ENCODE results near the gene CAPN12. TPM values are rescaled to one million over a fixed set of nuclear protein-coding genes. Genes with fewer than 3 reads are reported as not detected.
A peak's percentile ranks its signal among the peaks of the same experiment; 100 is the strongest.

The CAPN12 gene
- total RNA-seq, 5 donors from 2014 or later (not counting 1 experiment from before 2014, with no cell fraction given), result 2.5 to 13.8 (median 8.8) TPM

- ChIA-PET POLR2A (interaction anchor here in 1 of 2 donors (0.6 kb wide), 2 partner anchors 28 to 34 kb away, joined by 7 to 8 read pairs; no protein-coding TSS in a partner anchor), CTCF (interaction anchor here in 1 of 2 donors (0.6 kb wide), 1 partner anchor 173 kb away, joined by 3 read pairs; no protein-coding TSS in a partner anchor)
- WGBS (ENCODE audit: insufficient coverage), result no CpG with 5 or more reads among the region's 7 CpGs
- no peak overlapping the region for H3K27ac Mint-ChIP-seq
- no peak overlapping the region for H3K4me3 Mint-ChIP-seq
- H3K4me1 Mint-ChIP-seq, result peaks cover 57 to 82% (median 71%) of the 10 kb centered on the region in 3 donors
- H3K36me3 ChIP-seq (ENCODE audit: control insufficient read depth in 2 of 2, extremely low read depth in 1 of 2, insufficient read depth in 1 of 2, low read length in 1 of 2), result no peaks in the 10 kb centered on the region
- no peaks in the 10 kb centered on the region for H3K27me3 ChIP-seq (replicated peaks in 1 of 2; ENCODE audit: control insufficient read depth in 2 of 2, extremely low read depth in 1 of 2, insufficient read depth in 2 of 2, low read length in 1 of 2)
- no peak overlapping the region for H3K4me3 ChIP-seq (ENCODE audit: control insufficient read depth in 1 of 2, extremely low read depth in 1 of 2, low read length in 1 of 2)
- no peaks in the 10 kb centered on the region for H3K9me3 ChIP-seq
- peaks cover 6% of the 10 kb centered on the region for H3K36me3 Mint-ChIP-seq
- no peak for ATAC-seq (replicated peaks in 1 of 4)
- no peak for DNase-seq
- peaks cover 12 to 74% of the 10 kb centered on the region in 2 experiments for H3K4me1 ChIP-seq (ENCODE audit: control insufficient read depth in 1 of 2, extremely low read depth in 1 of 2, insufficient read depth in 2 of 2, low read length in 2 of 2)
- no peaks in the 10 kb centered on the region for H3K27me3 Mint-ChIP-seq
- no peak overlapping the region for H3K27ac ChIP-seq (ENCODE audit: low read length)
- H3K9me3 Mint-ChIP-seq, result no peaks in the 10 kb centered on the region
These were observed 53.4 kb downstream of the CAPN12 start for GRCh38 chr19:38690832-38691231.

GRCh38 chr19:38690146-38690545 is 54.1 kb downstream of the CAPN12 start:
- ChIA-PET POLR2A (no interaction called here), CTCF (no interaction called here)
- Histone ChIP-seq H3K4me1 (ENCODE audit: control insufficient read depth in 1 of 2, extremely low read depth in 1 of 2, insufficient read depth in 2 of 2, low read length in 2 of 2) (peaks cover 18 to 74% of the 10 kb centered on the region in 2 experiments), H3K27ac (ENCODE audit: low read length) (no peak overlapping the region), H3K27me3 (replicated peaks in 1 of 2; ENCODE audit: control insufficient read depth in 2 of 2, extremely low read depth in 1 of 2, insufficient read depth in 2 of 2, low read length in 1 of 2) (no peaks in the 10 kb centered on the region), H3K4me3 (ENCODE audit: control insufficient read depth in 1 of 2, extremely low read depth in 1 of 2, low read length in 1 of 2) (no peak overlapping the region), H3K9me3 (no peaks in the 10 kb centered on the region), H3K36me3 (ENCODE audit: control insufficient read depth in 2 of 2, extremely low read depth in 1 of 2, insufficient read depth in 1 of 2, low read length in 1 of 2) (no peaks in the 10 kb centered on the region)
- no peaks in the 10 kb centered on the region for H3K9me3 Mint-ChIP-seq
- no peak overlapping the region for H3K4me3 Mint-ChIP-seq
- H3K27ac Mint-ChIP-seq, result peak overlapping the region in 1 of 2 donors; percentile 59
- no peak for ATAC-seq (replicated peaks in 1 of 4)
- no peak for DNase-seq
- WGBS (ENCODE audit: insufficient coverage), result 99% methylated on average over 13 of the region's 14 CpGs
- H3K27me3 Mint-ChIP-seq, result no peaks in the 10 kb centered on the region
- peaks cover 58 to 82% (median 71%) of the 10 kb centered on the region in 3 donors for H3K4me1 Mint-ChIP-seq
- H3K36me3 Mint-ChIP-seq, result peaks cover 6% of the 10 kb centered on the region

- Histone ChIP-seq H3K4me1 (ENCODE audit: control insufficient read depth in 1 of 2, extremely low read depth in 1 of 2, insufficient read depth in 2 of 2, low read length in 2 of 2) (peaks cover 11 to 74% of the 10 kb centered on the region in 2 experiments), H3K36me3 (ENCODE audit: control insufficient read depth in 2 of 2, extremely low read depth in 1 of 2, insufficient read depth in 1 of 2, low read length in 1 of 2) (no peaks in the 10 kb centered on the region), H3K4me3 (ENCODE audit: control insufficient read depth in 1 of 2, extremely low read depth in 1 of 2, low read length in 1 of 2) (no peak overlapping the region), H3K9me3 (no peaks in the 10 kb centered on the region), H3K27me3 (replicated peaks in 1 of 2; ENCODE audit: control insufficient read depth in 2 of 2, extremely low read depth in 1 of 2, insufficient read depth in 2 of 2, low read length in 1 of 2) (no peaks in the 10 kb centered on the region), H3K27ac (ENCODE audit: low read length) (no peak overlapping the region)
- DNase-seq, result no peak
- ChIA-PET CTCF (no interaction called here), POLR2A (no interaction called here)
- no peak overlapping the region for H3K27ac Mint-ChIP-seq
- no peaks in the 10 kb centered on the region for H3K9me3 Mint-ChIP-seq
- H3K4me3 Mint-ChIP-seq, result no peak overlapping the region
- H3K27me3 Mint-ChIP-seq, result no peaks in the 10 kb centered on the region
- H3K36me3 Mint-ChIP-seq, result peaks cover 7% of the 10 kb centered on the region
- H3K4me1 Mint-ChIP-seq, result peaks cover 54 to 83% (median 71%) of the 10 kb centered on the region in 3 donors
- 80% methylated on average over 1 of the region's 7 CpGs for WGBS (ENCODE audit: insufficient coverage)
- ATAC-seq (replicated peaks in 1 of 4), result no peak
These were observed 56.4 kb downstream of the CAPN12 start for GRCh38 chr19:38687837-38688378.

- H3K4me3 ChIP-seq (ENCODE audit: control insufficient read depth in 1 of 2, extremely low read depth in 1 of 2, low read length in 1 of 2), result no peak overlapping the region
- no peaks in the 10 kb centered on the region for H3K36me3 ChIP-seq (ENCODE audit: control insufficient read depth in 2 of 2, extremely low read depth in 1 of 2, insufficient read depth in 1 of 2, low read length in 1 of 2)
- ATAC-seq (replicated peaks in 1 of 4) (peak; percentile 50 to 88 (median 56)), DNase-seq (peak in 31 of 35 experiments; percentile 7 to 78 (median 39))
- H3K4me1 ChIP-seq (ENCODE audit: control insufficient read depth in 1 of 2, extremely low read depth in 1 of 2, insufficient read depth in 2 of 2, low read length in 2 of 2), result peaks cover 11 to 74% of the 10 kb centered on the region in 2 experiments
- peak overlapping the region in 1 of 3 donors; percentile 50 for H3K4me3 Mint-ChIP-seq
- peak overlapping the region; percentile 74 for H3K27ac ChIP-seq (ENCODE audit: low read length)
- WGBS (ENCODE audit: insufficient coverage), result 35% methylated on average over 3 of the region's 5 CpGs
- POLR2A ChIA-PET, result no interaction called here
- H3K9me3 ChIP-seq, result no peaks in the 10 kb centered on the region
- no peaks in the 10 kb centered on the region for H3K27me3 ChIP-seq (replicated peaks in 1 of 2; ENCODE audit: control insufficient read depth in 2 of 2, extremely low read depth in 1 of 2, insufficient read depth in 2 of 2, low read length in 1 of 2)
- H3K9me3 Mint-ChIP-seq, result no peaks in the 10 kb centered on the region
- no peaks in the 10 kb centered on the region for H3K27me3 Mint-ChIP-seq
- peaks cover 13% of the 10 kb centered on the region for H3K36me3 Mint-ChIP-seq
- peaks cover 44 to 81% (median 69%) of the 10 kb centered on the region in 3 donors for H3K4me1 Mint-ChIP-seq
- H3K27ac Mint-ChIP-seq, result peak overlapping the region; percentile 70 to 85
- CTCF ChIA-PET, result interaction anchor here (0.6 to 1.4 kb wide), 6 partner anchors 10 to 227 kb away, joined by 3 to 9 read pairs (median 6); no protein-coding TSS in a partner anchor
These were observed 57.8 kb downstream of the CAPN12 start for GRCh38 chr19:38686530-38686888.

- DNase-seq (peak in 1 of 35 experiments; percentile 42), ATAC-seq (replicated peaks in 1 of 4) (no peak)
- H3K9me3 ChIP-seq, result no peaks in the 10 kb centered on the region
- POLR2A ChIA-PET, result no interaction called here
- 51% methylated on average over 3 of the region's 10 CpGs for WGBS (ENCODE audit: insufficient coverage)
- H3K27me3 ChIP-seq (replicated peaks in 1 of 2; ENCODE audit: control insufficient read depth in 2 of 2, extremely low read depth in 1 of 2, insufficient read depth in 2 of 2, low read length in 1 of 2), result no peaks in the 10 kb centered on the region
- H3K36me3 Mint-ChIP-seq, result peaks cover 17% of the 10 kb centered on the region
- no peak overlapping the region for H3K4me3 ChIP-seq (ENCODE audit: control insufficient read depth in 1 of 2, extremely low read depth in 1 of 2, low read length in 1 of 2)
- no peaks in the 10 kb centered on the region for H3K36me3 ChIP-seq (ENCODE audit: control insufficient read depth in 2 of 2, extremely low read depth in 1 of 2, insufficient read depth in 1 of 2, low read length in 1 of 2)
- H3K4me3 Mint-ChIP-seq, result peak overlapping the region in 1 of 3 donors; percentile 50
- peaks cover 49 to 84% (median 72%) of the 10 kb centered on the region in 3 donors for H3K4me1 Mint-ChIP-seq
- peak overlapping the region; percentile 74 for H3K27ac ChIP-seq (ENCODE audit: low read length)
- CTCF ChIA-PET, result interaction anchor here (0.6 to 1.4 kb wide), 7 partner anchors 10 to 298 kb away, joined by 3 to 9 read pairs (median 5); partner anchors contain the start of gene GGN (in 1 of the 2)
- no peaks in the 10 kb centered on the region for H3K27me3 Mint-ChIP-seq
- H3K4me1 ChIP-seq (ENCODE audit: control insufficient read depth in 1 of 2, extremely low read depth in 1 of 2, insufficient read depth in 2 of 2, low read length in 2 of 2), result peaks cover 11 to 75% of the 10 kb centered on the region in 2 experiments
- no peaks in the 10 kb centered on the region for H3K9me3 Mint-ChIP-seq
- H3K27ac Mint-ChIP-seq, result peak overlapping the region; percentile 70 to 85
These were observed 58.4 kb downstream of the CAPN12 start for GRCh38 chr19:38685666-38686529.

- H3K4me1 Mint-ChIP-seq, result peaks cover 57 to 86% (median 74%) of the 10 kb centered on the region in 3 donors
- peaks cover 13 to 77% of the 10 kb centered on the region in 2 experiments for H3K4me1 ChIP-seq (ENCODE audit: control insufficient read depth in 1 of 2, extremely low read depth in 1 of 2, insufficient read depth in 2 of 2, low read length in 2 of 2)
- H3K27ac ChIP-seq (ENCODE audit: low read length), result peak overlapping the region; percentile 77
- H3K27ac Mint-ChIP-seq, result peak overlapping the region; percentile 70 to 71
- no peaks in the 10 kb centered on the region for H3K27me3 ChIP-seq (replicated peaks in 1 of 2; ENCODE audit: control insufficient read depth in 2 of 2, extremely low read depth in 1 of 2, insufficient read depth in 2 of 2, low read length in 1 of 2)
- H3K36me3 Mint-ChIP-seq, result peaks cover 17% of the 10 kb centered on the region
- peak overlapping the region in 1 of 3 donors; percentile 50 for H3K4me3 Mint-ChIP-seq
- ChIA-PET POLR2A (no interaction called here), CTCF (interaction anchor here (0.6 to 1.4 kb wide), 2 partner anchors 9 to 297 kb away, joined by 4 to 7 read pairs; partner anchors contain the start of gene GGN (in 1 of the 2))
- H3K9me3 ChIP-seq, result no peaks in the 10 kb centered on the region
- H3K27me3 Mint-ChIP-seq, result no peaks in the 10 kb centered on the region
- H3K36me3 ChIP-seq (ENCODE audit: control insufficient read depth in 2 of 2, extremely low read depth in 1 of 2, insufficient read depth in 1 of 2, low read length in 1 of 2), result no peaks in the 10 kb centered on the region
- WGBS (ENCODE audit: insufficient coverage), result 97% methylated on average over 11 of the region's 15 CpGs
- H3K9me3 Mint-ChIP-seq, result no peaks in the 10 kb centered on the region
- no peak for DNase-seq
- no peak overlapping the region for H3K4me3 ChIP-seq (ENCODE audit: control insufficient read depth in 1 of 2, extremely low read depth in 1 of 2, low read length in 1 of 2)
- ATAC-seq (replicated peaks in 1 of 4), result no peak
These were observed 59.2 kb downstream of the CAPN12 start for GRCh38 chr19:38684862-38685665.
